IPS DF 19.7 (cell line): ENCODE measurements around the gene DAGLA.

Experiments used
- DNase-seq: peaks from one replicate; pipeline ENCODE4 v3.0.0-alpha.2; 2013; ENCODE audit warnings: low read depth, low spot score

DAGLA gene

GRCh38 chr11:61745781-61746441 is 65.7 kb downstream of the DAGLA start:
- DNase-seq: no peak

GRCh38 chr11:61746442-61747191 is 66.4 kb downstream of the DAGLA start:
- DNase-seq: no peak

- DNase-seq: no peak
Observed at GRCh38 chr11:61747192-61747966, 67.2 kb downstream of the DAGLA start.

GRCh38 chr11:61747967-61748285 is 67.7 kb downstream of the DAGLA start:
- no peak for DNase-seq

- no peak for DNase-seq
Observed at GRCh38 chr11:61749591-61750217, 69.5 kb downstream of the DAGLA start.

- no peak for DNase-seq
Observed at GRCh38 chr11:61750631-61751273, 70.6 kb downstream of the DAGLA start.

GRCh38 chr11:61751384-61751783 is 71.2 kb downstream of the DAGLA start:
- no peak for DNase-seq

GRCh38 chr11:61752117-61752924 is 72.1 kb downstream of the DAGLA start, which contains the start of gene MYRF:
MYRF (plus strand) TSS chr11:61752636; CDS start chr11:61752745, 109 bp downstream.
- no peak for DNase-seq

GRCh38 chr11:61752925-61753521 is 72.8 kb downstream of the DAGLA start:
- no peak for DNase-seq

GRCh38 chr11:61753672-61754071 is 73.5 kb downstream of the DAGLA start:
- no peak for DNase-seq

GRCh38 chr11:61754534-61755482 is 74.6 kb downstream of the DAGLA start:
- no peak for DNase-seq

GRCh38 chr11:61756147-61756451 is 75.9 kb downstream of the DAGLA start:
- DNase-seq: no peak

GRCh38 chr11:61756452-61757212 is 76.4 kb downstream of the DAGLA start:
- no peak for DNase-seq

GRCh38 chr11:61757213-61757862 is 77.1 kb downstream of the DAGLA start:
- no peak for DNase-seq

GRCh38 chr11:61760946-61761345 is 80.8 kb downstream of the DAGLA start:
- no peak for DNase-seq

GRCh38 chr11:61761440-61762222 is 81.4 kb downstream of the DAGLA start:
- no peak for DNase-seq

- DNase-seq: no peak
Observed at GRCh38 chr11:61762223-61762615, 82.0 kb downstream of the DAGLA start.
